Bronchial epithelial cell (primary cell): ENCODE data around the gene FCN3. TPM values are rescaled to one million over a fixed set of nuclear protein-coding genes. Genes with fewer than 3 reads are reported as not detected.

Experiments
- DNase-seq: peaks from one replicate; pipeline ENCODE4 v3.0.0-alpha.2; 2010; ENCODE audit warnings: low read depth
- FAIRE-seq: peaks from 2 replicates; lab custom pipeline; 2011; peaks lifted over from hg19 to GRCh38; lab: Jason Lieb, UNC
- H3K27me3 ChIP-seq: 2 replicates; pipeline ENCODE4 v1.5.1; 2011; ENCODE audit warnings: low read length; ENCODE audit not compliant: control insufficient read depth, insufficient read depth
- H3K36me3 ChIP-seq: 2 replicates; pipeline ENCODE4 v1.5.1; 2011; ENCODE audit warnings: low read length; ENCODE audit not compliant: control insufficient read depth, insufficient read depth
- H3K4me3 ChIP-seq: 2 replicates; pipeline ENCODE4 v1.5.1; 2011; ENCODE audit warnings: mild to moderate bottlenecking, low read depth, low read length, control low read depth
- CTCF ChIP-seq: IDR thresholded peaks from 2 replicates; pipeline ENCODE4 v1.5.1; 2011; ENCODE audit warnings: mild to moderate bottlenecking, moderate library complexity, low read length, control low read depth, inconsistent platforms; ENCODE audit not compliant: insufficient read depth, severe bottlenecking
- total RNA-seq: library from RNA; depleted of rRNA; stranded (reverse); fragments of >200 nt; gene quantifications from 2 replicates; pipeline ENCODE4 v1.2.1, GENCODE V29; 2014

FCN3 gene
- total RNA-seq, 1 donor from 2014 or later = 0.26 TPM

DNA sequence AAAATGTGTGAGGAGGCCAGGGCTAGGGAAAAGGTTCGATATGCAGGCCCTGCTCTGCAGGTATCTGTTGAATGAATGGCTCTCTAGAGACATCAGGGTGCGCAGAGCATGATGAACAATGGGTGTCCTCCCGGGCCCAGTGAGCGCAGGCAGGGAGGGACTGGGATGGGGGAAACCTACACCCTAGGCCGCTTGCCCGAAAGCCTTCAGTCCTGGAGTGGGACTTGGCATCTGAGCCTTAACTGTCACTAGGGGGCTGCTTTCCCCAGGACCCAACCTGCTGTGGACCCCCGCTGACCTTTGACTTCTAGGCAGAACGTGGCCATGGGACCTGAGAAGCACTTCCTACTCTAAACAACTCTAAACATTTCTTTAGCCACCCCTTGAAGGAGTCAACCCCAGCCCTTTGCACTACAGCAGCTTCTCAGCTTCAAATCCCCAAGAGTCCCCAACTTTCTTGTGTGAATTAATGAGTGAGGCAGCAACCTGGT, 7.4 kb downstream of the FCN3 start:
- DNase-seq (no peak), FAIRE-seq (no peak)
- H3K4me3 ChIP-seq = peak overlapping the region; percentile 75
- H3K27me3 ChIP-seq = no peaks in the 10 kb centered on the region
- H3K36me3 ChIP-seq = peaks cover 26% of the 10 kb centered on the region
- TF ChIP-seq CTCF = no peak

DNA sequence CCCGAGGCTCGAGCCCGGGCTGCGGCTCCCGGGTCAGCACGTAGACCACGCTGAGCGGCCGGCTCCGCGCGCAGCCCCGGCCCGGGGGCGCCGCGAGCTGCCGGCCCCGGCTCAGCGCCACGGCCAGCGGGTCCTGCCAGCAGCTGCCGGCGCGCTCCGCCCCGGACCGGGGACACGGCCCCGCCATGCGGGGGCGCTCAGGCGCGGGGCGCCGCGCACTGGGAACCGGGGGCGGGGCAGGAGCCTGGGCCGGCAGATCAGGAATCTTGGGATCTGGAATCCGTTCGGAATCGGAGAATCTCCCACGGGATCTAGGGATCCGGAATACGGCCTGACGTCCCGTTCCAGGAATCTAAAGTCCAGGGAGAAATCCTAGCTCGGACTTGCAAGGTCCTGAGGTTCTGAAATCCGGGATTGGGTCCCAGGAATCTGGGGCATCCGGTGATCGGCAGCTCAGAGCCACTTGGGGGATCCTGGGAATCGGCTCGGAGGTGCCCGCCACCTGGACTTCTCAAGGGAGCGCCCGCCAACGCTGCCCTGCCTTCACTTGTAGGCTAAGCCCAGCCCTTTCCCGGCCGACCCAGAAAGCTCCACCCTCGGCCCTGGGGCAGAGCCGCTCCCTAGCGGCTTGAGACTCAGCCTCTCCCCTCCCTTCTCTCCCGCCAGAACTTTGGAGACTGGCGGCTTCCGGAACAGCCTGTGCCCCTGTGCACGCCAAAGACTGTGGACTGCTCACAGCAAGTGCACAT, 8.0 kb downstream of the FCN3 start, which contains the start of gene MAP3K6:
Gene MAP3K6, minus strand, starts transcription at position 551 of the 749 bp plus-strand sequence. Its CDS starts 364 bp downstream, at position 187.
- Histone ChIP-seq H3K4me3 (peak within 1 kb of the TSS; percentile 75), H3K27me3 (no peaks in the 10 kb centered on the region), H3K36me3 (peaks cover 30% of the 10 kb centered on the region)
- TF ChIP-seq CTCF = peak; percentile 50
- FAIRE-seq (no peak), DNase-seq (peak; percentile 86)

DNA sequence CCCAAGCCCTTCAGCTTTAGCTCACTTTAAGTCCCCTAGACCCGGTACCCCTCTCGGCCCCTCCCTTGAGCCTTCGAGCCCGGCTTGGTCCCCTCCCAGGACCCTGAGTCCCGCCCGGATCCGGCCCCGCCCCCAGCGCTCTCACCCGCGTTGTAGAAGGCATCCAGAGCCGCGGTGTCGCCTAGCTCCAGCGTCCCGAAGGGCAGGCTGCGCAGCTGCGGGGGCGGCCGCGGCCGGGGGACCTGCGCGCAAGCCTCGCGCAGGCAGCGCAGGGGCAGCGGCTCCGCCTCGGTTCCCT, 8.6 kb downstream of the FCN3 start:
- DNase-seq (peak; percentile 46), FAIRE-seq (no peak)
- no peak for TF ChIP-seq CTCF
- Histone ChIP-seq H3K4me3 (peak overlapping the region; percentile 75), H3K27me3 (no peaks in the 10 kb centered on the region), H3K36me3 (peaks cover 35% of the 10 kb centered on the region)

DNA sequence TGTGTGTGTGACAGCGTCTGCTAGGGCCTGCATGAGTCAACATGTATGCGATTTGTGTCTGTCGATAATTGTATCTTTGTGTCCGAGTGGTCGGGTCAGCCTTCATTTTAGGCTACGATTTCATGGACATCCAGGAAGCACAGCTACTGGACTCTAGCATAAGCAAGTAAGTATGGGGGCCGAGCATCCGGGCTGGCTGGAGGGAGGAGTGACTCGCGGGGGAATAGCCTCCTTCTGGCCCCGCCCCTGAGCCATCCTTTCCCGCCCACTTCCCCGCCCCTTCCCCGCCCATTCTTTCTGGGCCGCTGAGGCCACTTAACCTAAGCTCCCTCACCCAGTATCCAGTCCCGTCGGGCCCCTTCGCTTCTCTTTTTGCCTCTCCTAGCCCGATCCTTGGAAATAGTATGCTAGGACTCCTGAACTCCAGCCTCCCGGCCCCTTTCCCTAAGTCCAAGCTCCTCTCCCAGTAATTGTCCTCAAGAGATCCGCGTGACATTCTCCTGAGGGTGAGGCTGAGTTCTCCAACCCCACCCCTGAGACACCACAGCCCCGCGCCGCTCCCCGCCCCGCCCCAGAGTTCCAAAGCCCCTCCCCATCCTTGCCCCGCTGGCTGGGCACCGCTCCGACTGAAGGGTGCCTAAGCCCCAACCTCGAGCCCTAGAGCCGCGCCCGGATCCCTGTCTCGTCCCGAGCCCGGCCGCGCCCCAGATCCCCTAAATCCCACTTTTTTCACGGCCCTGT, 9.1 kb downstream of the FCN3 start:
- Histone ChIP-seq H3K36me3 (peaks cover 37% of the 10 kb centered on the region), H3K4me3 (peak overlapping the region; percentile 75), H3K27me3 (no peaks in the 10 kb centered on the region)
- FAIRE-seq (no peak), DNase-seq (peak; percentile 75)
- no peak for TF ChIP-seq CTCF

DNA sequence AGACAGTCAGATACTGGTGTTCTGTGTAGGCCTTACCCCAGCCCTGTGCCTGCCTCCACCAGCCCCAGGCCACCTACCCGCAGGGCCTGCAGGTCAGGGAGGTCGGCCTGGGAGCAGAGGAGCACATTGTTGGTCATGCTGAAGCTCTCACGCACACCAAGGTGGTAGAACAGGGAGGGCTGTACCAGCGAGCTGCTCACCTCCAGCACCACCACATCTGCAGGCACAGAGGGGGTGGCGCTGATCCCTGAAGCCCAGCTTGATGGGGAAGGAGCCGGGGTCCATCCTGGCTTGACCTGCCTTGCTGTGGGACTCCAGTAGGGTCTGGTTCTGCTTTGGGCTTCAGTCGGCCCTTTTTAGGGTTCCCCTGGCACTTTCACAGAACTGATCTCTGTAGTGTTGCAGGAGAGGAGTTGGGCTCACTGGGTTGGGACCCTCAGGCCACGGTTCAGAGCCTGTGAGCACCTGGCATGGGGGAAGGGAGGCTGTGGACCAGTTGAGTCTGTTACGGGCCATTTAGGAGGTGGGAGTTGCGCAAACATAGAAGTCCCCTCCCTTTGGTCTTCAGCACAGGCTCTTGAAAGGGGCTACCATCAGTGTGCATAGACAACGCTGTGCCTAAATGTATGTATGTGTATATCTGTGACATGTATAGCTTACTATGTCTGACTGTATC, 9.8 kb downstream of the FCN3 start:
- no peak for TF ChIP-seq CTCF
- FAIRE-seq = no peak
- H3K27me3 ChIP-seq = no peaks in the 10 kb centered on the region
- peak overlapping the region; percentile 75 for H3K4me3 ChIP-seq
- peaks cover 41% of the 10 kb centered on the region for H3K36me3 ChIP-seq
- DNase-seq = no peak
